Measurements from ENCODE around the gene DHRS11. TPM values are rescaled to one million over a fixed set of nuclear protein-coding genes. Genes with fewer than 3 reads are reported as not detected.

Gene DHRS11, protein sequence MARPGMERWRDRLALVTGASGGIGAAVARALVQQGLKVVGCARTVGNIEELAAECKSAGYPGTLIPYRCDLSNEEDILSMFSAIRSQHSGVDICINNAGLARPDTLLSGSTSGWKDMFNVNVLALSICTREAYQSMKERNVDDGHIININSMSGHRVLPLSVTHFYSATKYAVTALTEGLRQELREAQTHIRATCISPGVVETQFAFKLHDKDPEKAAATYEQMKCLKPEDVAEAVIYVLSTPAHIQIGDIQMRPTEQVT
- 1 to 10 TPM; 2.8 to 7.6 (median 3.7) TPM for polyA plus RNA-seq (ENCODE audit: low read depth in 6 of 6)

DNA sequence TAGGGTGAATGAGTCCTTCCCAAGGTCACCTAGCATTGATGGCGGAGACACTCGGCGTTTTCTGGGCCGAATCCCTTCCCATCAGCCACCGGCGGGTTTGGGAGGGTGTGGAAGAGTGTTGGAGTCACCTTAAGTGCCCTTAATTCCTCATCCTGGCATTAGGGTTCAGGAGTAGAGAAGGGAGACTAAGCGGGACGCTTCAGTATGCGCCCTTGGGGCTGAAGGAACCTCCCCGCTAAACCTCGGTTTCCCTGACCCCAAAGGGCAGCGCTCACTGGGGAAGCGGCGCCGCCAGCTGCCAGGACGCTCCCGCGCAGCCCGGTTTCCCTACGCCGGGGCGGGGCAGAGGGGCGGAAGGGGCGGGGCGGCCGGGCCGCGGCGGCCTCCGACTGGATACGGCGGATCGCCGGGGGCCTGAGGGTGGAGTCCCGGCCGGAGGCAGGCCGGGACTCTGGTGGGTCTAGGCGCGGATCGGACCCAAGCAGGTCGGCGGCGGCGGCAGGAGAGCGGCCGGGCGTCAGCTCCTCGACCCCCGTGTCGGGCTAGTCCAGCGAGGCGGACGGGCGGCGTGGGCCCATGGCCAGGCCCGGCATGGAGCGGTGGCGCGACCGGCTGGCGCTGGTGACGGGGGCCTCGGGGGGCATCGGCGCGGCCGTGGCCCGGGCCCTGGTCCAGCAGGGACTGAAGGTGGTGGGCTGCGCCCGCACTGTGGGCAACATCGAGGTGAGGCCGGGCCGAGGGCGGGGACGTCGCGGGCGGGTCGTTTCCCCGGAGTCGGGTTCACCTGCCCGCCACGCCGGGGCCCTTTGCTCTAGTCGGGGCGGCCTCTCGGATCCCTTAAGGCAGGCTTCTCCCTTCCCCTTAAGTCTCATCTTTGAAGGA lies at the start of gene DHRS11:
DHRS11 (plus strand) TSS at position 446 of the 882 bp plus-strand sequence; CDS start at position 577, 131 bp downstream.
- Mint-ChIP-seq H3K4me3 (peak within 1 kb of the TSS; percentile 63 to 93 (median 86)), H3K9me3 (no peaks in the 10 kb centered on the region), H3K27me3 (no peaks in the 10 kb centered on the region), H3K27ac (peak within 1 kb of the TSS; percentile 3 to 93 (median 87)), H3K36me3 (peaks cover 0 to 3% of the 10 kb centered on the region in 2 donors), H3K4me1 (peaks cover 17 to 22% (median 22%) of the 10 kb centered on the region in 3 donors)
- ATAC-seq (ENCODE audit: low read depth in 2 of 2), result peak; percentile 91 to 92
- DNase-seq, result peak; percentile 62

DNA sequence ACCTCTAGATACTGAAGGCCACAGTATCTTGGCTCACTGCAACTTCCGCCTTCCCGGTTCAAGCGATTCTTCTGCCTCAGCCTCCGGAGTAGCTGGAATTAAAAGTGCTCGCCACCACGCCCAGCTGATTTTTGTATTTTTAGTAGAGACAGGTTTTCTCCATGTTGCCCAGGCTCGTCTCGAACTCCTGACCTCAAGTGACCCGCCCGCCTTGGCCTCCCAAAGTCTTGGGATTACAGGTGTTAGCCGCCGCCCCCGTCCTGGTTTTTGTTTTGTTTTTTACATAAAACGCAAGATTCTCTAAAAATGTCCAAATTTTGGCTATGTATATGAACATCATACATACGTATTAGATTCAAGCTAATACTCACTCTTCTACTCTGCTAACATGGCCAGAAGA lies 48.9 kb upstream of the DHRS11 start:
- H3K27me3 Mint-ChIP-seq, result no peaks in the 10 kb centered on the region
- DNase-seq, result no peak
- H3K9me3 Mint-ChIP-seq, result no peaks in the 10 kb centered on the region
- H3K4me1 Mint-ChIP-seq, result peaks cover 17 to 31% (median 24%) of the 10 kb centered on the region in 3 donors
- peak overlapping the region in 3 of 8 donors; percentile 32 to 98 (median 93) for H3K4me3 Mint-ChIP-seq
- ATAC-seq (ENCODE audit: low read depth in 2 of 2), result no peak
- H3K36me3 Mint-ChIP-seq, result peaks cover 0 to 4% of the 10 kb centered on the region in 2 donors
- H3K27ac Mint-ChIP-seq, result peak overlapping the region in 2 of 6 donors; percentile 11 to 36

DNA sequence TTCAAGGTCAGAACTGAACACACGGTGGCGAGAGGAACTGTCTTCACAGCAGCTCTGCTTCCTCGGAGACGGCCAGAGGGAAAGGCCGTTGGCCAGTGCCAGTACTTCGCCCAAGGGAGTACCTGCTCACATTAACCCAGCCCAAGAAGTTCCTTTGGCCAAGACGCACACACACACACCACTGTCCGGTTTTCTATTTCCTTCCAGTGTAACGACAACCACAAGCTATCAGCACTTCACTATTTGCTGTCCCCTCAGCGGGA lies 47.7 kb upstream of the DHRS11 start:
- H3K4me1 Mint-ChIP-seq, result peaks cover 20 to 43% (median 27%) of the 10 kb centered on the region in 3 donors
- H3K4me3 Mint-ChIP-seq, result peak overlapping the region; percentile 84 to 98 (median 95)
- H3K27me3 Mint-ChIP-seq, result no peaks in the 10 kb centered on the region
- peaks cover 0 to 4% of the 10 kb centered on the region in 2 donors for H3K36me3 Mint-ChIP-seq
- H3K27ac Mint-ChIP-seq, result peak overlapping the region; percentile 98 to 100 (median 99)
- ATAC-seq (ENCODE audit: low read depth in 2 of 2), result no peak
- DNase-seq, result no peak
- H3K9me3 Mint-ChIP-seq, result no peaks in the 10 kb centered on the region

DNA sequence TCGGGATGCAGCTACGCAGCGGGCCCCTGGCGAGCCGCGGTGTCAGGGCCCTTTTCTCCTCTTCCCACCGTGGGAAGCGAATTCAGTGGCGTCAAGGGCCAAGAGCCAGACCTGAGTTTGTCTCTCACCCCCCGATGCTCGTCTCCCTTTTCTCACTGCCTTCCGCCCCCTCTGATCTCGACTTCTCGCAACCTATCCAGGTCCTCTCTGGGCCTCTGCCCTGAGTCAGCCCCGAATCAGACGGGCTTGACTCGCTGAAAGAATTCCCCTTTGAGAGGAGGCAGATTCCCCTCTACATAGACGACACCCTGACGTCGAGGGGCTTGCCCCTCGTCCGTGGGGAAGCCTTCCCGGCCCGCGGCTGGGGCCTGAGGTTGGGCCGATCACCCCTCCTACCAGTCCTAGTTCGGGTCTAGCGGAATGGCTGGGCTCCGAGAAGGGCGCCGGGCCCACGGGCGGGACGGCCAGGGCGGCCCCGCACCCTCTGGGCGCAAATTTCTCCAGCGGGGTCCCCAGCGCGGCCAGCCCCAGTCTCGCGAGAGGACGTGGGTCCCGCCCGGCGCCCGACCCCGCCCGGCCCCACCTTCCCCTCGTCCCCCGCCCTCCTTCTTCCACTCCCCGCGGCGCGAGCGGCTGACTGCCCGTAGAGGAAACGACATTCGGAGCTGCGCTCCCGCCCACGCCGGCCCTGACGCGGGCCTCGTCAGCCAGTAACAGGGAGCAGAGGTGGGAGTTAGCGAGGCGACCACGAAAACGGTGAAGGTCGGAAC lies 47.2 kb upstream of the DHRS11 start, which contains the start of gene GGNBP2:
GGNBP2 (plus strand) TSS at position 613 of the 770 bp plus-strand sequence. CDS start 806 bp downstream, outside the sequence.
- peak; percentile 90 for DNase-seq

DNA sequence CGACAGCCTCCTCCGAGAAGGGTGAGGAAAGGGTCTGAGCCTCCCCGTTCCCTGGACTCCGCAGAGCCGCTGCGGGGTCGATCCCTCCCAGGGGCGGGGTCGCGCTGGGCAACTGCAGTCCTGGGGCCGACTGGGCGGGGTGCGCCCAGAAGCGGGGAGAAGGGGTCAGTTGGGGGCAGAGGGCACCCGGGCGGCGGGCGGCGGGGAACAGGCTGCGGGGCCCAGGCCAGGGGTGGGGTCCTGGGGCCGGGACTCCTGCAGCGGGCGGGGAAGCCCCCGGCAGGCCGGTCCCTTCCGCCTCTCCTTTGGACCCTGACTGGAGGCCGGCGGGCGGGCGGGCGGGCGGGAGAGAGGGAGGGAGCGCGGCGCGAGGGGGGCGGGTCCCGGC lies 46.6 kb upstream of the DHRS11 start:
- H3K27ac Mint-ChIP-seq, result peak overlapping the region; percentile 98 to 100 (median 99)
- no peaks in the 10 kb centered on the region for H3K36me3 Mint-ChIP-seq
- peaks cover 17 to 53% (median 31%) of the 10 kb centered on the region in 3 donors for H3K4me1 Mint-ChIP-seq
- DNase-seq, result no peak
- peak overlapping the region; percentile 84 to 98 (median 95) for H3K4me3 Mint-ChIP-seq
- no peaks in the 10 kb centered on the region for H3K27me3 Mint-ChIP-seq
- ATAC-seq (ENCODE audit: low read depth in 2 of 2), result no peak
- no peaks in the 10 kb centered on the region for H3K9me3 Mint-ChIP-seq

More for the DNA sequence above, 47.2 kb upstream of the DHRS11 start, which contains the start of gene GGNBP2:
- Mint-ChIP-seq H3K9me3 (no peaks in the 10 kb centered on the region), H3K4me1 (peaks cover 20 to 47% (median 27%) of the 10 kb centered on the region in 3 donors), H3K4me3 (peak within 1 kb of the TSS; percentile 84 to 98 (median 95)), H3K27me3 (no peaks in the 10 kb centered on the region), H3K36me3 (peaks cover 0 to 4% of the 10 kb centered on the region in 2 donors), H3K27ac (peak within 1 kb of the TSS; percentile 98 to 100 (median 99))
- peak; percentile 59 to 61 for ATAC-seq (ENCODE audit: low read depth in 2 of 2)

DNA sequence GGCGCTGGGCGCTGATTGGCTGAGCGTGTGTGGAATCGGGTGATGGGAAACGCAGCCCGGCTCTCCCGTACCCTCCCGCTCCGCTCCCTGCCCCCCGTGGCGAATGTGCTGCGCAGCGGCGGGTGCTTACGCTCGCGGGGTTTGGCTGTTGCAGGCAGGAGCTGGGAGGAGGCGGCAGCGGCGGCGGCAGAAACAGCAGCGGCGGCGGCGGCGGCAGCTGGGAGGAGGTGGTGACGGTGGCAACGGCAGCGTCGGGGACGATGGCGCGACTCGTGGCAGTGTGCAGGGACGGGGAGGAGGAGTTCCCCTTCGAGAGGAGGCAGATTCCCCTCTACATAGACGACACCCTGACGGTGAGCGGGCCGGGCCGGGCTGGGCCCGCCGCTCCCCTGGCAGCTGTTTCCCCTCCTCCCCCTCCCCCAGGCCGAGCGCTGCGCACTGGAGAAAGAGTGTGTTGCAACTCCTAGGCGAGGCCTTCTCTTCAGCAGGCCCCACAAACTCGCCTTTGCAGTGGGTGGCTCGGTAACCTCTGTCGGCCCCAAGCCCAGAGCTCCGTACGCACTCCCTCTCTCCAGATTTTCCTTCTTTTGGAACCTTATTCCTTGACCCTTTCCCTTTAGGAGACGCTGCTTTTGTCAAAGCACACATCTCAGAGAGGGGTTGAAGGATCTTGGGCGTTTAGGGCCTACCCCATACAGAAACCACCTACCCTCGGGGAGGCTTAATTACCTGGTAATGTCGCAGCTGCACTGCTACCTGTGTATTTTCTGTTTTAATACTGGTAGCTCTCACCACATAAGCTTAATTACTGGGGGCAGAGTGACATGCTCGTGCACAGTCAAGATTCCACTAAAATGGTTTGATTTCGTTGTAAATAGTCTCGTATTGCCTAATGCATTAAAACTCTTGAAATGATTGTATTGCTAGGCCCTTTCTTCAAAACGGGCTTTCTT lies 45.9 kb upstream of the DHRS11 start:
- Mint-ChIP-seq H3K4me1 (peaks cover 24 to 59% (median 37%) of the 10 kb centered on the region in 3 donors), H3K27ac (peak overlapping the region; percentile 98 to 100 (median 98)), H3K27me3 (no peaks in the 10 kb centered on the region), H3K4me3 (peak overlapping the region; percentile 84 to 98 (median 93)), H3K36me3 (no peaks in the 10 kb centered on the region), H3K9me3 (no peaks in the 10 kb centered on the region)
- ATAC-seq (ENCODE audit: low read depth in 2 of 2) (peak; percentile 59 to 62), DNase-seq (peak; percentile 95)

DNA sequence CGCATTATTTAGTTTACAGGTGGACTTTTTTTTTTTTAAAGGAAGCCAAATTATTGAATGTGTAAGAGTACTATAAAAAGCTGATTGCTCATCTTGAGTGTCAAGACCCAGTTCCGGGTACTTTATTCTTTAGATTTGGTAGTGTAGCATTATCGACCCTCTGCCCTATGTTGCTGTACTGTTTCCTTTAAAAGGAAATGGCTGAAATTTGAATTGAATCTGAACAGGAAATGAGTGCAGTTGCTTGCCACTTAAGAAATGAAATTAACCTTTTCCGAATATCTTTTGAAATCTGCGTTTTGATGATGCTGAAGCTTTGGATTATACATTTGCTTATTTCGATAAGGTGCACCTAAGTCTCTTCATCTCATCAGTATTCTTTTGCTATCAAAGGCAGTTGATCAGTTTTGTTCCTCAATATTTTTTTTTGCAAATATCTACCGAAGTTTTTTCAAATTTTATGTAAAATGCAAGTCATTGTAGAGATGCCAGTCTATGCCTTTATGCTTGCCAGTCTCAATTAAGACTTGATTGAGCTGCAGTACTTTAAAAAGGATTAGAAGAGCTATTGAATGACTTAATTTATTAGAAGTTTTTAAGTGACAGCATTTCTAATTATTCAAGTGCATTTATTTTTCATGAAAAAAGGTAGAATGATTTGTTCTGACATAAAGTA lies 45.1 kb upstream of the DHRS11 start:
- no peak for DNase-seq
- no peaks in the 10 kb centered on the region for H3K36me3 Mint-ChIP-seq
- no peak for ATAC-seq (ENCODE audit: low read depth in 2 of 2)

DNA sequence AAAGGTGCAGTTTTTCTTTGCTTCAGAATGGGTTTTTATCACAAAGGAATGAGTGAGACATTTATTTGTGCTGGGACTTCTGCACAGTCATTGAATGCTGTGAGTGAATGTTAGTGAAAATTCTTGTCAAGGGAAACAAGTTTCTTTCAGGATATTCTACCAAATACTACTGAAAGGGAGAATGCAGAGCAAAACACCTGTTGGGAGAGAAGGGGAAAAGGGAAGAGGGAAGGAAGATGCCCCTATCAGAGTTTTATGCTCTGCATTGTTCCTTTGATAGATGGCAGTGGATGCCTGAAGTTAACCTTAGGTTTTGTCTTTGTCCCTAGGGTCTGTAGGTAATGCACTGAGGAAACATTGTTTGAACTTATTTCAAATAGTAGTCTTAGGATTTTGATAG lies 43.9 kb upstream of the DHRS11 start:
- H3K27ac Mint-ChIP-seq, result peak overlapping the region in 5 of 6 donors; percentile 25 to 72 (median 44)
- DNase-seq, result no peak
- no peak for ATAC-seq (ENCODE audit: low read depth in 2 of 2)
- no peaks in the 10 kb centered on the region for H3K36me3 Mint-ChIP-seq
- H3K4me3 Mint-ChIP-seq, result peak overlapping the region in 2 of 8 donors; percentile 73 to 93
- no peaks in the 10 kb centered on the region for H3K27me3 Mint-ChIP-seq
- H3K4me1 Mint-ChIP-seq, result peaks cover 27 to 75% (median 45%) of the 10 kb centered on the region in 3 donors
- no peaks in the 10 kb centered on the region for H3K9me3 Mint-ChIP-seq

More for the DNA sequence above, 45.1 kb upstream of the DHRS11 start:
- no peaks in the 10 kb centered on the region for H3K9me3 Mint-ChIP-seq
- H3K27ac Mint-ChIP-seq, result peak overlapping the region; percentile 72 to 100 (median 98)
- peaks cover 27 to 67% (median 42%) of the 10 kb centered on the region in 3 donors for H3K4me1 Mint-ChIP-seq
- no peaks in the 10 kb centered on the region for H3K27me3 Mint-ChIP-seq
- peak overlapping the region; percentile 84 to 98 (median 93) for H3K4me3 Mint-ChIP-seq

DNA sequence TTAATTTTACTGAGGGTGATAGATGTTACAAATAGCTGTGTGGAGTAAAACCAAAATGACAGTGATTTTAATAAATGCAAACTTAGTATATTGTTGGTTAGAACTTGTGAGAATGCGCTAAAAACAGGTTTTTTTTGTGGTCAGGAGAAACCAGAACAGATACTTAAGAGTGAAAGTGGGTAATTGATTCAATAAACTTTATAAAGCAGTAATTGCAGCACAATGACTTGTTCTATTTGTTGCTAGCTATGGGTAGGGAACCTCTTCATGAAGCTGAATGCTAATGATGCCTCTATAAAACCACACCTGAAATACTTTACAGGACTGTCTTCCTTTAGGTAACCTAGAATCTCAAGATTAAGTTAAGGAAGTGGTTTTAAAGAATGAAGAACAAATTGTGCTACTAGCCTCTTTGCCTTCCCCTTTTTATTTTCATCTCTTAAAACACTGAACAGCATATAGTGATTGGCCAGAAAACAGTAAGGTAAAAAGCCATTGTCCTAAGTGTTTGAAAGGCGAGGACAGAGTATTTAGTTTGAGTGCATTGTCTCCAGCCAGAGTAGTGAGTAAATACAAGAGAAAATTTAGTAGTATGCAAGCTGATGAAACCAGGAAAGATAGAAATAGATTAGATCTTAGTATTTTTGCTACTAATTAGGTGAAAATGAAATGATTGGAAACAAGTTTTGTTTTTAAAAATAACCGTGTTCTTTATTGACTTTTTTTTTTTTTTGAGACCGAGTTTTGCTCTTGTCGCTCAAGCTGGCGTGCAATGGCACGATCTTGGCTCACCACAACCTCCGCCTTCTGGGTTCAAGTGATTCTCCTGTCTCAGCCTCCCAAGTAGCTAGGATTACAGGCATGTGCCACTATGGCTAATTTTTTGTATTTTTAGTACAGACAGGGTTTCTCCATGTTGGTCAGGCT lies 40.9 kb upstream of the DHRS11 start:
- ATAC-seq (ENCODE audit: low read depth in 2 of 2), result peak; percentile 69 to 72
- Mint-ChIP-seq H3K27ac (peak overlapping the region; percentile 62 to 92 (median 85)), H3K4me3 (peak overlapping the region; percentile 42 to 76 (median 56)), H3K36me3 (peaks cover 0 to 1% of the 10 kb centered on the region in 2 donors), H3K9me3 (no peaks in the 10 kb centered on the region), H3K27me3 (no peaks in the 10 kb centered on the region), H3K4me1 (peaks cover 30 to 87% (median 53%) of the 10 kb centered on the region in 3 donors)
- DNase-seq, result peak; percentile 63

DNA sequence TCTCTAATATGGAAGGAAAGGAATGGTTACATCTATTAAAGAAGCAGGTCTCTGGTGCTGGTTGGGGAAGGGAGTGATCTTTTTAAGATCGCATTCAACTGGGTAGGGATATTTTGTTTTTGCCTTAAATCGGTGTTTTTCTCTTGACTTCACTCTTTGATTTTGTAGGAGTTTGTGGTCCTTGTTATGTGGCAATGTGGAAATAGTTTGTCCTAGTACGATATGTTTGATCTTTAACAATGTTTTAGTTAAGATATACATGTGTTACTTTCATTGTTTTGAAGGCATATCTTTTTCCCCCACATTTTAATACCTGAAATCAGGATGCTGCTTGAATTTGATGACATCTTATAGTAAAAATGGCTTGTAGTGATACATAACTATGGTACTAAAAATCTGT lies 38.2 kb upstream of the DHRS11 start:
- DNase-seq (no peak), ATAC-seq (ENCODE audit: low read depth in 2 of 2) (no peak)
- no peaks in the 10 kb centered on the region for H3K9me3 Mint-ChIP-seq
- H3K4me1 Mint-ChIP-seq, result peaks cover 36 to 74% (median 50%) of the 10 kb centered on the region in 3 donors
- no peak overlapping the region for H3K4me3 Mint-ChIP-seq
- peaks cover 11 to 14% of the 10 kb centered on the region in 2 donors for H3K36me3 Mint-ChIP-seq
- H3K27ac Mint-ChIP-seq, result peak overlapping the region in 3 of 6 donors; percentile 8 to 81 (median 35)
- no peaks in the 10 kb centered on the region for H3K27me3 Mint-ChIP-seq

DNA sequence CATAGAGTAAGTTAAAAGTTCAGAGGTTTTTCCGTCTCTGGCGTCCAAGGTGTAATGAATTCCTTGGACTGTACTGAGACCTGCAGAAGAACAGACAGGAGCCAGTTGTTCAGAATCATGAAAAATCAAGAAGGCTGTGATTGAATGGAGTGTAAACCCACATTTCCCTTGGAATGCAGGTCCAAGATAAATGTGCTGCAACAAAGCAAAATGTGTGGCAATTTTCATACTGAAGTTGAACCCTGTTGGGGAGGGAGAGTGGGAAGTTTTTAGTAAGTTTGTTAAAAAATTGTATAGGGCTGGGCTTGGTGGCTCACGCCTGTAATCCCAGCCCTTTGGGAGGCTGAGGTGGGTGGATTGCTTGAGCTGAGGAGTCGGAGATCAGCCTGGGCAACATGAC lies 25.6 kb upstream of the DHRS11 start:
- H3K9me3 Mint-ChIP-seq, result no peaks in the 10 kb centered on the region
- H3K4me3 Mint-ChIP-seq, result no peak overlapping the region
- no peak for ATAC-seq (ENCODE audit: low read depth in 2 of 2)
- no peaks in the 10 kb centered on the region for H3K27me3 Mint-ChIP-seq
- peaks cover 8 to 21% (median 16%) of the 10 kb centered on the region in 3 donors for H3K4me1 Mint-ChIP-seq
- peaks cover 11 to 15% of the 10 kb centered on the region in 2 donors for H3K36me3 Mint-ChIP-seq
- no peak for DNase-seq
- peak overlapping the region in 1 of 6 donors; percentile 71 for H3K27ac Mint-ChIP-seq
